ENCODE data around the gene PALLD. TPM values are rescaled to one million over a fixed set of nuclear protein-coding genes. Genes with fewer than 3 reads are reported as not detected.
A peak's percentile ranks its signal among the peaks of the same experiment; 100 is the strongest.

The PALLD gene
- total RNA-seq, 1 donor from 2014 or later, result 85.7 TPM

GRCh38 chr4:168521721-168522120 lies 24.9 kb downstream of the PALLD start:
- H3K27ac ChIP-seq, result no peak overlapping the region
- no peak overlapping the region for H3K27ac Mint-ChIP-seq
- H3K36me3 Mint-ChIP-seq, result no peaks in the 10 kb centered on the region

GRCh38 chr4:168522356-168522755 lies 25.5 kb downstream of the PALLD start:
- no peak overlapping the region for H3K4me3 ChIP-seq
- H4K20me1 ChIP-seq (ENCODE audit: low read depth), result no peaks in the 10 kb centered on the region
- no peak overlapping the region for H3K9ac ChIP-seq
- H3K36me3 ChIP-seq, result no peaks in the 10 kb centered on the region
- no peak for DNase-seq (ENCODE audit: low spot score)
- H3K4me1 ChIP-seq, result no peaks in the 10 kb centered on the region
- Mint-ChIP-seq H3K36me3 (no peaks in the 10 kb centered on the region), H3K9me3 (peaks cover 2% of the 10 kb centered on the region), H3K27ac (no peak overlapping the region), H3K4me3 (no peak overlapping the region), H3K4me1 (peaks cover 23% of the 10 kb centered on the region), H3K27me3 (ENCODE audit: insufficient read depth, low read depth) (peaks cover 2% of the 10 kb centered on the region)
- no peak for TF ChIP-seq EZH2 (IDR thresholded peaks at IDR 0.05)
- TF ChIP-seq CTCF (IDR thresholded peaks at IDR 0.05), result no peak
- no peak for TF ChIP-seq EZH2phosphoT487 (IDR thresholded peaks at IDR 0.05)
- peak overlapping the region; percentile 47 for H2AFZ ChIP-seq (replicated peaks)
- H3K27me3 ChIP-seq, result no peaks in the 10 kb centered on the region
- no peak overlapping the region for H3K4me2 ChIP-seq
- no peaks in the 10 kb centered on the region for H3K79me2 ChIP-seq (ENCODE audit: low read depth)
- H3K9me3 ChIP-seq (ENCODE audit: low read depth), result no peaks in the 10 kb centered on the region
- no peak overlapping the region for H3K27ac ChIP-seq
- no peaks in the 10 kb centered on the region for H3F3A ChIP-seq (ENCODE audit: low read depth)

More at GRCh38 chr4:168521721-168522120, 24.9 kb downstream of the PALLD start:
- TF ChIP-seq EZH2phosphoT487 (IDR thresholded peaks at IDR 0.05) (no peak), EZH2 (IDR thresholded peaks at IDR 0.05) (no peak), CTCF (IDR thresholded peaks at IDR 0.05) (no peak)
- no peaks in the 10 kb centered on the region for H3K9me3 ChIP-seq (ENCODE audit: low read depth)
- no peak overlapping the region for H3K4me2 ChIP-seq
- H3K4me1 ChIP-seq, result no peaks in the 10 kb centered on the region
- H2AFZ ChIP-seq (replicated peaks), result peak overlapping the region; percentile 0
- no peaks in the 10 kb centered on the region for H3F3A ChIP-seq (ENCODE audit: low read depth)
- H3K27me3 ChIP-seq, result no peaks in the 10 kb centered on the region
- DNase-seq (ENCODE audit: low spot score), result no peak
- Mint-ChIP-seq H3K9me3 (no peaks in the 10 kb centered on the region), H3K4me1 (peaks cover 23% of the 10 kb centered on the region), H3K27me3 (ENCODE audit: insufficient read depth, low read depth) (peaks cover 2% of the 10 kb centered on the region), H3K4me3 (no peak overlapping the region)
- no peaks in the 10 kb centered on the region for H3K36me3 ChIP-seq
- H3K79me2 ChIP-seq (ENCODE audit: low read depth), result no peaks in the 10 kb centered on the region
- H4K20me1 ChIP-seq (ENCODE audit: low read depth), result no peaks in the 10 kb centered on the region
- no peak overlapping the region for H3K9ac ChIP-seq
- H3K4me3 ChIP-seq, result no peak overlapping the region

- H3K27ac ChIP-seq, result no peak overlapping the region
- no peaks in the 10 kb centered on the region for H3F3A ChIP-seq (ENCODE audit: low read depth)
- Mint-ChIP-seq H3K36me3 (no peaks in the 10 kb centered on the region), H3K27ac (no peak overlapping the region), H3K27me3 (ENCODE audit: insufficient read depth, low read depth) (peaks cover 3% of the 10 kb centered on the region), H3K4me1 (peaks cover 23% of the 10 kb centered on the region), H3K4me3 (no peak overlapping the region), H3K9me3 (peaks cover 2% of the 10 kb centered on the region)
- H3K9ac ChIP-seq, result no peak overlapping the region
- no peaks in the 10 kb centered on the region for H3K9me3 ChIP-seq (ENCODE audit: low read depth)
- TF ChIP-seq CTCF (IDR thresholded peaks at IDR 0.05) (no peak), EZH2phosphoT487 (IDR thresholded peaks at IDR 0.05) (no peak), EZH2 (IDR thresholded peaks at IDR 0.05) (no peak)
- no peaks in the 10 kb centered on the region for H3K79me2 ChIP-seq (ENCODE audit: low read depth)
- H3K4me3 ChIP-seq, result no peak overlapping the region
- peak overlapping the region; percentile 47 for H2AFZ ChIP-seq (replicated peaks)
- H3K27me3 ChIP-seq, result no peaks in the 10 kb centered on the region
- H3K36me3 ChIP-seq, result no peaks in the 10 kb centered on the region
- no peaks in the 10 kb centered on the region for H3K4me1 ChIP-seq
- no peak for DNase-seq (ENCODE audit: low spot score)
- H3K4me2 ChIP-seq, result no peak overlapping the region
- no peaks in the 10 kb centered on the region for H4K20me1 ChIP-seq (ENCODE audit: low read depth)
These were observed 26.1 kb downstream of the PALLD start for GRCh38 chr4:168522829-168523489.
